SH-SY5Y (cell line): ENCODE measurements around the gene GABARAPL2.

ENCODE experiments used
- GATA2 ChIP-seq: IDR thresholded peaks from 2 replicates; pipeline ENCODE4 v1.6.1; 2011; ENCODE audit warnings: mild to moderate bottlenecking, low read depth, low read length
- GATA3 ChIP-seq: IDR thresholded peaks from 2 replicates; pipeline ENCODE4 v1.6.1; 2011; ENCODE audit warnings: low read depth, mild to moderate bottlenecking, low read length, moderate library complexity

GRCh38 chr16:75541236-75541635 is 24.9 kb upstream of the GABARAPL2 start:
- TF ChIP-seq GATA2 = no peak
- no peak for TF ChIP-seq GATA3
